ENCODE data around the gene HAT1.

HAT1 gene

GRCh38 chr2:171939743-171940071 is 17.4 kb downstream of the HAT1 start:
- DNase-seq (ENCODE audit: low read depth) = no peak
- no peak for TF ChIP-seq CTCF (conservative IDR thresholded peaks at IDR 0.05; ENCODE audit: low read depth, low read length)
- no peak overlapping the region for H3K4me3 ChIP-seq (ENCODE audit: low read length)

- TF ChIP-seq CTCF (conservative IDR thresholded peaks at IDR 0.05; ENCODE audit: low read depth, low read length) = no peak
- H3K4me3 ChIP-seq (ENCODE audit: low read length) = no peak overlapping the region
- DNase-seq (ENCODE audit: low read depth) = no peak
Measured at GRCh38 chr2:171941316-171941699, 19.0 kb downstream of the HAT1 start.

GRCh38 chr2:171943869-171944268 is 21.6 kb downstream of the HAT1 start:
- TF ChIP-seq CTCF (conservative IDR thresholded peaks at IDR 0.05; ENCODE audit: low read depth, low read length) = no peak
- no peak overlapping the region for H3K4me3 ChIP-seq (ENCODE audit: low read length)
- DNase-seq (ENCODE audit: low read depth) = no peak

- no peak for DNase-seq (ENCODE audit: low read depth)
- TF ChIP-seq CTCF (conservative IDR thresholded peaks at IDR 0.05; ENCODE audit: low read depth, low read length) = no peak
Measured at GRCh38 chr2:171952276-171952675, 30.0 kb downstream of the HAT1 start.

GRCh38 chr2:171952748-171953147 is 30.5 kb downstream of the HAT1 start:
- DNase-seq (ENCODE audit: low read depth) = no peak
- no peak for TF ChIP-seq CTCF (conservative IDR thresholded peaks at IDR 0.05; ENCODE audit: low read depth, low read length)
- no peak overlapping the region for H3K4me3 ChIP-seq (ENCODE audit: low read length)

More at GRCh38 chr2:171952276-171952675, 30.0 kb downstream of the HAT1 start:
- no peak overlapping the region for H3K4me3 ChIP-seq (ENCODE audit: low read length)

- no peak for TF ChIP-seq CTCF (conservative IDR thresholded peaks at IDR 0.05; ENCODE audit: low read depth, low read length)
- H3K4me3 ChIP-seq (ENCODE audit: low read length) = no peak overlapping the region
- DNase-seq (ENCODE audit: low read depth) = no peak
Measured at GRCh38 chr2:171956135-171956825, 34.0 kb downstream of the HAT1 start.

GRCh38 chr2:171957061-171957460 is 34.8 kb downstream of the HAT1 start:
- TF ChIP-seq CTCF (conservative IDR thresholded peaks at IDR 0.05; ENCODE audit: low read depth, low read length) = peak; percentile 11
- H3K4me3 ChIP-seq (ENCODE audit: low read length) = no peak overlapping the region
- no peak for DNase-seq (ENCODE audit: low read depth)
